Panc1 (cell line): ENCODE data around the gene IMPG1.

Experiments
- POLR2AphosphoS5 ChIP-seq: IDR thresholded peaks from 2 replicates; pipeline ENCODE4 v1.6.1; 2012; ENCODE audit warnings: mild to moderate bottlenecking, low read depth, low read length, moderate library complexity
- SIN3A ChIP-seq: IDR thresholded peaks from 2 replicates; pipeline ENCODE4 v1.6.1; 2012; ENCODE audit warnings: low read depth, mild to moderate bottlenecking, low read length, moderate library complexity, borderline replicate concordance; ENCODE audit not compliant: insufficient read depth
- TF ChIP-seq, protein P1 (sequence below): fragments of 450-650 bp; IDR thresholded peaks from 2 replicates; pipeline ENCODE4 v1.5.1; 2017; ENCODE audit warnings: mild to moderate bottlenecking
- TF ChIP-seq, protein P2 (sequence below), 2 experiments: IDR thresholded peaks; 2 replicates each; pipeline ENCODE4 v1.6.1; 2011 to 2012; ENCODE audit warnings: low read depth in 2 of 2, control low read depth in 1 of 2, low read length in 1 of 2, mild to moderate bottlenecking in 1 of 2, moderate library complexity in 1 of 2; ENCODE audit not compliant: insufficient read depth in 1 of 2

DNA sequence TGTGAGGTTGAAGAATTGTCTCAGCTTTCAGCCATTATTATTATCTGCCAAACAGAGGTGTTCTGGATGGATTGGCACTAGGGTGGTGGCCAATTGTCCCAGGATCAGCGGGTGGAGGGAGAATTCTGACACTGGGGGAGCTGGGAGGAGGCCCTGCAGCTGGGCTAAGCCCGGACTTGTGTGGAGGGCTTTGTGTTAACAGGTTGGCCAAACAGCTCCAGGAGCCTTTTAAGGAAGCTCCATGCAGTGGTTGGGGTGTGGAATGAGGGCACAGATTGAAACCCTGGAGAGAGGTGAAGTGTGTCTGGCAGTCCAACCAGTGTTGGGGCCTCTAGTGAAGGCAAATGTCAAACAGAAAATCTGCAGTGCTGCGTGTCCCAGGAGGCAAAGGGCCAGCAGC is 135.8 kb downstream of the IMPG1 start:
- TF ChIP-seq, protein P1, sequence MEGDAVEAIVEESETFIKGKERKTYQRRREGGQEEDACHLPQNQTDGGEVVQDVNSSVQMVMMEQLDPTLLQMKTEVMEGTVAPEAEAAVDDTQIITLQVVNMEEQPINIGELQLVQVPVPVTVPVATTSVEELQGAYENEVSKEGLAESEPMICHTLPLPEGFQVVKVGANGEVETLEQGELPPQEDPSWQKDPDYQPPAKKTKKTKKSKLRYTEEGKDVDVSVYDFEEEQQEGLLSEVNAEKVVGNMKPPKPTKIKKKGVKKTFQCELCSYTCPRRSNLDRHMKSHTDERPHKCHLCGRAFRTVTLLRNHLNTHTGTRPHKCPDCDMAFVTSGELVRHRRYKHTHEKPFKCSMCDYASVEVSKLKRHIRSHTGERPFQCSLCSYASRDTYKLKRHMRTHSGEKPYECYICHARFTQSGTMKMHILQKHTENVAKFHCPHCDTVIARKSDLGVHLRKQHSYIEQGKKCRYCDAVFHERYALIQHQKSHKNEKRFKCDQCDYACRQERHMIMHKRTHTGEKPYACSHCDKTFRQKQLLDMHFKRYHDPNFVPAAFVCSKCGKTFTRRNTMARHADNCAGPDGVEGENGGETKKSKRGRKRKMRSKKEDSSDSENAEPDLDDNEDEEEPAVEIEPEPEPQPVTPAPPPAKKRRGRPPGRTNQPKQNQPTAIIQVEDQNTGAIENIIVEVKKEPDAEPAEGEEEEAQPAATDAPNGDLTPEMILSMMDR, result no peak
- TF ChIP-seq, protein P2, sequence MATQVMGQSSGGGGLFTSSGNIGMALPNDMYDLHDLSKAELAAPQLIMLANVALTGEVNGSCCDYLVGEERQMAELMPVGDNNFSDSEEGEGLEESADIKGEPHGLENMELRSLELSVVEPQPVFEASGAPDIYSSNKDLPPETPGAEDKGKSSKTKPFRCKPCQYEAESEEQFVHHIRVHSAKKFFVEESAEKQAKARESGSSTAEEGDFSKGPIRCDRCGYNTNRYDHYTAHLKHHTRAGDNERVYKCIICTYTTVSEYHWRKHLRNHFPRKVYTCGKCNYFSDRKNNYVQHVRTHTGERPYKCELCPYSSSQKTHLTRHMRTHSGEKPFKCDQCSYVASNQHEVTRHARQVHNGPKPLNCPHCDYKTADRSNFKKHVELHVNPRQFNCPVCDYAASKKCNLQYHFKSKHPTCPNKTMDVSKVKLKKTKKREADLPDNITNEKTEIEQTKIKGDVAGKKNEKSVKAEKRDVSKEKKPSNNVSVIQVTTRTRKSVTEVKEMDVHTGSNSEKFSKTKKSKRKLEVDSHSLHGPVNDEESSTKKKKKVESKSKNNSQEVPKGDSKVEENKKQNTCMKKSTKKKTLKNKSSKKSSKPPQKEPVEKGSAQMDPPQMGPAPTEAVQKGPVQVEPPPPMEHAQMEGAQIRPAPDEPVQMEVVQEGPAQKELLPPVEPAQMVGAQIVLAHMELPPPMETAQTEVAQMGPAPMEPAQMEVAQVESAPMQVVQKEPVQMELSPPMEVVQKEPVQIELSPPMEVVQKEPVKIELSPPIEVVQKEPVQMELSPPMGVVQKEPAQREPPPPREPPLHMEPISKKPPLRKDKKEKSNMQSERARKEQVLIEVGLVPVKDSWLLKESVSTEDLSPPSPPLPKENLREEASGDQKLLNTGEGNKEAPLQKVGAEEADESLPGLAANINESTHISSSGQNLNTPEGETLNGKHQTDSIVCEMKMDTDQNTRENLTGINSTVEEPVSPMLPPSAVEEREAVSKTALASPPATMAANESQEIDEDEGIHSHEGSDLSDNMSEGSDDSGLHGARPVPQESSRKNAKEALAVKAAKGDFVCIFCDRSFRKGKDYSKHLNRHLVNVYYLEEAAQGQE (IDR thresholded peaks at IDR 0.05; ENCODE audit: insufficient read depth in 1 of 2, low read depth in 2 of 2, low read length in 1 of 2), result no peak
- no peak for TF ChIP-seq SIN3A
- TF ChIP-seq POLR2AphosphoS5, result no peak
